ENCODE results near the gene SEC24D.

Gene SEC24D

DNA sequence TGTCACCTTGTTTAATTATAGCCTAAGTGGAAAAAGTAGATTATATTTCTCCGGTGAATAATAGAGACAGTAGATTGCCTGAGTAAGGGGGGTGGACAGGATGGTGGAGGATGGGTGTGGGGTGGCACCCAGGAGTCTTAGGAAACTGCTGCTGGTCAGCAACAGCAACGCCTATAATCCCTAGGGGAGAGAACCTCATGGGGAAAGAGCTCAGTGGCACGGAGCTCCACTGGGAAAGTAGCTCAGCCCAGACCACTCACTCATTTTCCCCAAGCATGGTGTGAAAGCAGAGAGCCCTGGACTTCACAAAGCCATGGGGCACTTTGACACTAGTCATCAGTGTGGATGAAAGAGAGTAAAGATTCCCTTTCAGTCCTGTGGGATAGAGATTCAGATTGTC, 119.6 kb downstream of the SEC24D start:
- no peak for DNase-seq (ENCODE audit: low spot score)

DNA sequence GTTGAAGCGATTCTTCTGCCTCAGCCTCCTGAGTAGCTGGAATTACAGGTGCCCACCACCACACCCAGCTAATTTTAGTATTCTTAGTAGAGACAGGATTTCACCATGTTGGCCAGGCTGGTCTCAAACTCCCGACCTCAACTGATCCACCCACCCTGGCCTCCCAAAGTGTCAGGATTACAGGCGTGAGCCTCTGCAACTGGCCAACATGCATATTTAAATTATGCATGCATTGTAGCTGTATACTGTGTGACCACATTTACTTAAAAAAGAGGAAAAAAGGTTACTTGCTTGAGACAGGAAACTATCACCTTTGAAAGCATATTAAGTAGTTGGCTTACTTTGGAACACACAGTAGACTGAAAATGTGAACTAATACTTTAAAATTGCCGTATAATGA, 121.2 kb downstream of the SEC24D start:
- DNase-seq (ENCODE audit: low spot score) = no peak

DNA sequence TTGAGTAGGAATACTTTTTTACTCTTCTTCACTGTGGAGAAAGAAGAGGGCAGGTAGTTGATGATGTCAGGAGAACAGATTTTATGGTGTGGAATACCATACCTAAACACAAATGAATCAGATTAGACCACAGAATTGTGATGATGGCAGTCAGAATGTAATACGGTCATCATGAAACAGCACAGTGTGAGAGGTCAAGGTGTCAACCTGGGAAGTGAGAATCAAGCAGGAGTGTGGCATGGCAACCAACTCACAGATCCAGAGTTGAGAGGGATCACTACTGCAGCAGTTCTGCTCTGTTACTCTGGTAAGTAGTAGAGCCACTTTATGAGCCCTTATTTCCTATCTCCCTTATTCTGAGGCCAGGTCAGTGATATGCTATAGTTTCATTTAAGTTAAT, 123.1 kb downstream of the SEC24D start:
- no peak for DNase-seq (ENCODE audit: low spot score)

DNA sequence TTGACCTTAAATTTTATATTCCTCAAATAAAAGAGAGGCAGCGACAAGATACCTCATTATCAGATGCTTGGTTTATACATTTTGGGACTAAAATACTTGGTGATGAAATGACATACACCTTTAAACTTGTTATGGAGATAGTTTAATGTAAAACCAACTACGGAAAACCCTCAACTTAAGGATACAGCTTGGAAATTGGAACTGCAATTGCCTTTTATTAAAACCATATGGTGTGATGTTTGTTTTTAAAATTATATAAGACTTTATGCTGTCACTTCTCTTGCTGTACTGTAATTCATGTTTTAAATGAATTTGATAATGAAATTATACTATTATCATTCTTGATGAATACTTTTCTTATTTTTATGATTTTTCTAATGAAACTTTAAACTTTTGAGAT, 124.9 kb downstream of the SEC24D start:
- DNase-seq (ENCODE audit: low spot score) = no peak

DNA sequence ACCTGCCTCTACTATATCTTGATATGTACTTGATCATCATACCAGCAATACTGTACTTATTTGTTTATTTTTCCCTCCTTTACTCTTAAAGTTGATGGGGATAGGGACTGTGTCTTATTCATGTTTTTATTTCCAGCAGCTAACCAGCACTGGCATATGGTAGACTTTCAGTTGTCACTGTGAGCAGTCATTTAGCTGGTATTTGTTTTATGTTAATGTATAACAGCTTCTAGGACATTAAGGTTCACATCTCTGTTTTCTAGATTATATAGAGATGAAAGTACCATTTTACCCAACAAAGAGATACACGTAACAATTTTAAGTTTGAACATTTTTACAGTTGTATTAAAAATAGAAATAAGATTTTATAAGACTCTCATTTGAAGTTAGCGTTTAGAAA, 132.8 kb downstream of the SEC24D start:
- no peak for DNase-seq (ENCODE audit: low spot score)

DNA sequence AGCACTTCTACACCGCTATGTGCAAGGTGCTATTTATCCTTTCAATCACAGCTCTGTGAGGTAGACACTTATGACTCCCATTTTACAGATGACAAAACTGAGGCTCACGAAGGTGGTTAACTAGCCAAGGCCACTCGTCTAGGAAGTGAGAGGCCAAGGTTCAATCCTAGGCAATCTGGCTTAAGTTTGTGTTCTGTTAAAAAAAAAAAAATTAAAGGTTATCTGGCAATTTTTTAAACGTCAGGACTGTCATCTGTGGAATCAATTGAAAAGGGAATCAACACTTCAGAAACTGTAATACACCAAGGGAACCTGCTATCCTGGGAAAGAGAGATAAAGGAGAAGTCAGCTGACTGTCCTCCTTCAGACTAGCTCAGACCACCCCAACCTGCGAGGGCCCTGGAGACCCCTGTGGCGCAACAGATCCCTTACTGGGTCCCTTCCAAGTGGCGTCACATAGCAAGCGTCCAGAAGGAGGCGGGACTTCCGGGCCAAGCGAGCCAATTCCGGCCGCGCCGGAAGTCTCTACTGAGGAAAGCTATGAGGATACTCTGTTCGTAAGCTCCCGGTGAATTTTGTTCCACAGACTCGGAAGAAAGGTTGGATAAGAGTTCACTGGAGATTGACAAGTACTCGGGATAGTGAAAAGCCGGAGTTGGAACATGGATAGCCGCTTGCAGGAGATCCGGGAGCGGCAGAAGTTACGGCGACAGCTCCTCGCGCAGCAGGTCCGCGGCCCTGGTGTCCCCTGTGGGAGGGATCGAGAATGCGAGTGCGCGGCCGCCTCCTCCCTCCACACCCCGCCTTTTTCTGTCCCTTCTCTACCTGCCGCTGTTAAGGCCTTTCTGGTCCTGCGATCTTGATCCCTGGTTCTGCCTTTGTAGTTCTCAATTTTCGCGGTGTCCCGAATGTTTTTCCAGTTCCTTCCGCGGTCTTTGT, 150.8 kb downstream of the SEC24D start, which contains the start of gene METTL14:
Gene METTL14 (plus strand): TSS at position 520 of the 939 bp plus-strand sequence. CDS start 143 bp downstream, at position 663.
- DNase-seq (ENCODE audit: low spot score) = peak; percentile 94

DNA sequence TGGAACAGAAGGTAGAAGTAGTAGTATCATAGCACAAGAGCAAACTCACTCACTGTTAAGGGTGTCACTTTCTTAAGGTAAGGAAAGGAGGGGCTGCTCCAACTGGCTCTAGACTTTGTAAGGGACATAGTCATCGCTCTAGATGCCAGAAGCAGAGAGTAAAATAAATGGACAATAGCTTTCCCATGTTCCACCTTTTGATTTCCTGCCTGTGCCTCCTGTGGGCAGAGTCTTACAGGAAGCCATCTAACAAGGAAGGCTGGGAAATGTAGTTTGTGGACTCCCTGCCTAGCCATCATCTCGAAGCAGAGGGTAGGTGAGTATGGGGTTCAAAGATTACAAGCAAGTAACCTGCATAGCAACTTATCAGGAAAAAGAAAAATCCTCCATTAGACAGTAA, 152.4 kb downstream of the SEC24D start:
- DNase-seq (ENCODE audit: low spot score) = no peak

DNA sequence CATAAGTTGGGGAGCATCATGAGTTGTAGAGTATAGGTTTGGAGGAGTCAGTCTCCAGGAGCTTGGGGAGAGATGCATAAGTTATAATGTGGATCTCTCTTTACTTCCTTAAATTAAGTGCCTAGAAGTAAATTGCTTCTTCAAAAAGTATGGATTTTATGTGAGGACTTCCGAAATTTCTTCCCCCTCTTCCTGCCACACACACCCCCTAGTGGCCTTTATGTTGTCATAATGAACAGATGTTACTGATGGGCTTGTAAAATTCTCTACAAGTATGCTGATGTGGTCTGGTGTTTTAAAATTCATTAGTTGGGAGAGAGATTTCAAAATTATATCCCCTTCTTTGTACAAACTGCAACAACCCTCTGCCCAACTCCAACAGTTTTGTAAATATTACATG, 153.0 kb downstream of the SEC24D start:
- DNase-seq (ENCODE audit: low spot score) = no peak

DNA sequence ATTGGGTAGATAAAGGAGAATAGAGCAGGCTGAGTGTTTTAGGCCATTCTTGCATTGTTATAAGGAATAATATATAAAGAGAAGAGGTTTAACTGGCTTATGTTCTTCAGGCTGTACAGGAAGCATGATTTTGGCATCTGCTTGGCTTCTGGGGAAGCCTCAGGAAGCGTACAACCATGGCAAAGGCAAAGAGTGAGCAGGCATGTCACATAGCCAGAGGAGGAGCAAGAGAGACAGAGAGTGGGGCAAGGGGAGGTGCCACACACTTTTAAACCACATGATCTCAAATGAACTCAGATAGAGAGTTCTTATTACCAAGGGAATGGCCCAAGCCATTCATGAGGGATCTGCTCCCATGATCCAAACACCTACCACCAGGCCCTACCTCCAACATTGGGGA, 155.1 kb downstream of the SEC24D start:
- DNase-seq (ENCODE audit: low spot score) = no peak

DNA sequence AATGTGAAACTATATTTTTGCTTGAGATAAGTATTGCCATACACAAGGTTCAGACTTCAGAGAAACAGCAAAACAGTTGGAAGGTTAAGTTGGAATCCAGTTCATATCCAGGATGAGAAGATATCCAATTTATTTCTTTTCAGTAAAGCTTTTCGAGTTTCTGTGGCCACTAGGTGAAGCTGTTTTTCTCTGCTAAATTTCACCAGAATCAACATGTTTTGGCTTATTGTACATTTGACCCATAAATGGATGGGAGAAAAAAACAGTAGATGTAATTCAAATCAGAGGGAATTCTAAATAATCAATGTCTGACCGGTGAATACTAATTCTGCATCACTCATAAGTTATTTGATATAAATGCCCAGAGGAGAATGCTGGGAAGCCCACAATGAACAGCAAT, 159.8 kb downstream of the SEC24D start:
- DNase-seq (ENCODE audit: low spot score) = no peak

Measured in ecto neural progenitor cell (in vitro differentiated cells).